Nephron (organoid): ENCODE results near the gene ING1.

Experiments
- H3K27ac Mint-ChIP-seq, 3 experiments: 2 replicates each; pipeline ENCODE4 v1.8.0; 2020; ENCODE audit warnings: mixed read lengths in 3 of 3, mild to moderate bottlenecking in 2 of 3, moderate library complexity in 1 of 3
- H3K27me3 Mint-ChIP-seq: 2 replicates; pipeline ENCODE4 v1.8.0; 2021; ENCODE audit warnings: low read depth, mild to moderate bottlenecking, moderate library complexity, mixed read lengths
- H3K36me3 Mint-ChIP-seq: 2 replicates; pipeline ENCODE4 v1.8.0; 2020; ENCODE audit warnings: low read depth, mixed read lengths
- H3K4me1 Mint-ChIP-seq: 2 replicates; pipeline ENCODE4 v1.8.0; 2020; ENCODE audit warnings: mixed read lengths
- H3K4me3 Mint-ChIP-seq, 3 experiments: 2 replicates each; pipeline ENCODE4 v1.8.0; 2020; ENCODE audit warnings: mild to moderate bottlenecking in 3 of 3, mixed read lengths in 3 of 3, moderate library complexity in 2 of 3
- H3K9me3 Mint-ChIP-seq: 2 replicates; pipeline ENCODE4 v1.8.0; 2020; ENCODE audit warnings: mixed read lengths
- TF ChIP-seq, protein P1 (sequence below), 3 experiments: fragments of 200-600 bp; sonication (generic); IDR thresholded peaks; one replicate each; pipeline ENCODE4 v1.5.0; 2021; ENCODE audit warnings: antibody characterized with exemption in 3 of 3; ENCODE audit not compliant: unreplicated experiment in 3 of 3

The ING1 gene

DNA sequence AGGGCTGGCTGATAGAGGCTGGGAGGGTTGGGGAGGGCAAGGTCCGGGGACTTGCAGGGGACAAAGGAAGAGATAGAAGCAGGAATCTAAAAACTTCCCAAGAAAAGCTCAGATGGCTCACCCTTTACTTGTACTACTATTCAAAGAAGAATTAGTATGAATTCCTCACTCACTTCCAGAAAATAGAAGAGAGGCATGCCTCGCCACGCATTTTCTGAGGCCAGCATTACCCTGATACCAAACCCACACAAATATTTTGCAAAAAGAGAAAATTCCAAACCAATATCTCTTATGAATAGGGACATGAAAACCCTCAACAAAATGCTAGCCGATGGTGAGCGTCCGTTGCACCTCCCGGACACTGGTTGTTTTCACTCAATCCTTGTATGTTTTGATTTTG lies 54.0 kb downstream of the ING1 start:
- Mint-ChIP-seq H3K27ac (no peak overlapping the region), H3K4me1 (no peaks in the 10 kb centered on the region), H3K36me3 (no peaks in the 10 kb centered on the region), H3K4me3 (no peak overlapping the region), H3K9me3 (no peaks in the 10 kb centered on the region), H3K27me3 (no peaks in the 10 kb centered on the region)
- TF ChIP-seq, protein P1, sequence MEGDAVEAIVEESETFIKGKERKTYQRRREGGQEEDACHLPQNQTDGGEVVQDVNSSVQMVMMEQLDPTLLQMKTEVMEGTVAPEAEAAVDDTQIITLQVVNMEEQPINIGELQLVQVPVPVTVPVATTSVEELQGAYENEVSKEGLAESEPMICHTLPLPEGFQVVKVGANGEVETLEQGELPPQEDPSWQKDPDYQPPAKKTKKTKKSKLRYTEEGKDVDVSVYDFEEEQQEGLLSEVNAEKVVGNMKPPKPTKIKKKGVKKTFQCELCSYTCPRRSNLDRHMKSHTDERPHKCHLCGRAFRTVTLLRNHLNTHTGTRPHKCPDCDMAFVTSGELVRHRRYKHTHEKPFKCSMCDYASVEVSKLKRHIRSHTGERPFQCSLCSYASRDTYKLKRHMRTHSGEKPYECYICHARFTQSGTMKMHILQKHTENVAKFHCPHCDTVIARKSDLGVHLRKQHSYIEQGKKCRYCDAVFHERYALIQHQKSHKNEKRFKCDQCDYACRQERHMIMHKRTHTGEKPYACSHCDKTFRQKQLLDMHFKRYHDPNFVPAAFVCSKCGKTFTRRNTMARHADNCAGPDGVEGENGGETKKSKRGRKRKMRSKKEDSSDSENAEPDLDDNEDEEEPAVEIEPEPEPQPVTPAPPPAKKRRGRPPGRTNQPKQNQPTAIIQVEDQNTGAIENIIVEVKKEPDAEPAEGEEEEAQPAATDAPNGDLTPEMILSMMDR (IDR thresholded peaks at IDR 0.05; ENCODE audit: unreplicated experiment in 3 of 3) = no peak

DNA sequence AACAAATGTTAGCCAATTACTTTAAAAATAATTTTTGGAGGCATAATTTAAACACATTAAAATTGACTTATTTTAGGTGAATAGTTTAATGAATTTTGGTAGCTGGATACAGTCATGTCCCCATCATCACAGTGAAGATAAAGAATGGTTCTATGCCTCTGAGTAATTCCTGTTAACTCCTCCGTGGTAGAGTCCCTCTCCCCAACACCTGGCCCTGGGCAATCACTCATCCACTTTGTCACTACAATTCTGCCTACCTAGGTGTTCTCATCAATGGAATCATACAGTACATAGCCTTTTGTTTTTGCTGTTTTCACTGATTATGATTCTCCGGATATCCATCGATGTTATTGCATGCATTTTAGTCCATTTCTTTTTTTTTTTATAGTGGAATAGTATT lies 55.6 kb downstream of the ING1 start:
- Mint-ChIP-seq H3K27ac (no peak overlapping the region), H3K27me3 (no peaks in the 10 kb centered on the region), H3K36me3 (no peaks in the 10 kb centered on the region), H3K4me3 (no peak overlapping the region), H3K9me3 (no peaks in the 10 kb centered on the region), H3K4me1 (no peaks in the 10 kb centered on the region)
- TF ChIP-seq, protein P1 (IDR thresholded peaks at IDR 0.05; ENCODE audit: unreplicated experiment in 3 of 3) = no peak

- no peaks in the 10 kb centered on the region for H3K9me3 Mint-ChIP-seq
- no peak overlapping the region for H3K27ac Mint-ChIP-seq
- H3K36me3 Mint-ChIP-seq = no peaks in the 10 kb centered on the region
Measured at GRCh38 chr13:110770678-110771077, 57.2 kb downstream of the ING1 start.

GRCh38 chr13:110771194-110771593 lies 57.7 kb downstream of the ING1 start:
- Mint-ChIP-seq H3K9me3 (no peaks in the 10 kb centered on the region), H3K4me1 (no peaks in the 10 kb centered on the region), H3K27ac (peak overlapping the region in 1 of 3 experiments; percentile 60), H3K36me3 (no peaks in the 10 kb centered on the region), H3K4me3 (no peak overlapping the region), H3K27me3 (no peaks in the 10 kb centered on the region)
- TF ChIP-seq, protein P1 (IDR thresholded peaks at IDR 0.05; ENCODE audit: unreplicated experiment in 3 of 3) = no peak

More at GRCh38 chr13:110770678-110771077, 57.2 kb downstream of the ING1 start:
- Mint-ChIP-seq H3K4me1 (no peaks in the 10 kb centered on the region), H3K27me3 (no peaks in the 10 kb centered on the region), H3K4me3 (no peak overlapping the region)
- TF ChIP-seq, protein P1 (IDR thresholded peaks at IDR 0.05; ENCODE audit: unreplicated experiment in 3 of 3) = no peak

- H3K9me3 Mint-ChIP-seq = no peaks in the 10 kb centered on the region
- H3K36me3 Mint-ChIP-seq = no peaks in the 10 kb centered on the region
- H3K27me3 Mint-ChIP-seq = no peaks in the 10 kb centered on the region
- H3K4me1 Mint-ChIP-seq = no peaks in the 10 kb centered on the region
- TF ChIP-seq, protein P1 (IDR thresholded peaks at IDR 0.05; ENCODE audit: unreplicated experiment in 3 of 3) = no peak
- H3K27ac Mint-ChIP-seq = no peak overlapping the region
- no peak overlapping the region for H3K4me3 Mint-ChIP-seq
Measured at GRCh38 chr13:110772091-110772984, 58.8 kb downstream of the ING1 start.
